ENCODE results near the gene CNRIP1.

Gene CNRIP1

GRCh38 chr2:68290901-68291300, 28.8 kb downstream of the CNRIP1 start:
- no peak overlapping the region for H2BK120ac ChIP-seq (ENCODE audit: low read depth, low read length)
- H4K91ac ChIP-seq (ENCODE audit: low read length): no peak overlapping the region
- peaks cover 0 to 10% of the 10 kb centered on the region in 2 experiments for H3K36me3 ChIP-seq (ENCODE audit: control insufficient read depth in 1 of 2, insufficient read depth in 2 of 2, low read depth in 1 of 2, low read length in 2 of 2)
- H3K27ac ChIP-seq (ENCODE audit: low read length, poor library complexity, severe bottlenecking): no peak overlapping the region
- no peak overlapping the region for H3K4me3 ChIP-seq (ENCODE audit: insufficient read depth in 1 of 2, low read depth in 1 of 2, low read length in 2 of 2)
- H3K9ac ChIP-seq (ENCODE audit: low read length): no peak overlapping the region
- no peak overlapping the region for H2AK5ac ChIP-seq (ENCODE audit: low read length, severe bottlenecking)
- no peak overlapping the region for H3K14ac ChIP-seq (ENCODE audit: low read length in 2 of 2)
- no peak overlapping the region for H3K4ac ChIP-seq (ENCODE audit: low read depth in 1 of 2, low read length in 2 of 2)
- no peak overlapping the region for H2BK12ac ChIP-seq (ENCODE audit: low read length in 2 of 2)
- H3K4me1 ChIP-seq (ENCODE audit: control insufficient read depth, insufficient read depth, low read depth, low read length): no peaks in the 10 kb centered on the region
- no peak overlapping the region for H2AFZ ChIP-seq (ENCODE audit: low read depth, low read length)
- no peaks in the 10 kb centered on the region for H3K79me1 ChIP-seq (replicated peaks; ENCODE audit: low read length, poor library complexity, severe bottlenecking)
- no peak overlapping the region for H3K23ac ChIP-seq (ENCODE audit: low read length in 2 of 2)
- H3K4me2 ChIP-seq (ENCODE audit: low read length, poor library complexity, severe bottlenecking): no peak overlapping the region
- no peak for DNase-seq
- H2BK15ac ChIP-seq (ENCODE audit: low read depth, poor library complexity, severe bottlenecking): no peak overlapping the region
- no peak overlapping the region for H4K8ac ChIP-seq (ENCODE audit: low read length)
- no peak overlapping the region for H3K18ac ChIP-seq (ENCODE audit: low read depth in 1 of 2, low read length in 2 of 2)
- no peak overlapping the region for H2BK5ac ChIP-seq (ENCODE audit: low read depth, low read length, poor library complexity, severe bottlenecking)
- H3K27me3 ChIP-seq (ENCODE audit: control insufficient read depth in 1 of 2, insufficient read depth in 1 of 2, low read length in 2 of 2): no peaks in the 10 kb centered on the region
- WGBS: 69% methylated on average over 4 of the region's 5 CpGs
- no peaks in the 10 kb centered on the region for H3K9me3 ChIP-seq (ENCODE audit: control insufficient read depth, low read length)

- no peaks in the 10 kb centered on the region for H3K4me1 ChIP-seq (ENCODE audit: control insufficient read depth, insufficient read depth, low read depth, low read length)
- H3K79me1 ChIP-seq (replicated peaks; ENCODE audit: low read length, poor library complexity, severe bottlenecking): no peaks in the 10 kb centered on the region
- no peak overlapping the region for H3K27ac ChIP-seq (ENCODE audit: low read length, poor library complexity, severe bottlenecking)
- no peaks in the 10 kb centered on the region for H3K36me3 ChIP-seq (ENCODE audit: control insufficient read depth in 1 of 2, insufficient read depth in 2 of 2, low read depth in 1 of 2, low read length in 2 of 2)
- no peaks in the 10 kb centered on the region for H3K9me3 ChIP-seq (ENCODE audit: control insufficient read depth, low read length)
- DNase-seq: peak; percentile 45
- H4K8ac ChIP-seq (ENCODE audit: low read length): no peak overlapping the region
- no peak overlapping the region for H2BK120ac ChIP-seq (ENCODE audit: low read depth, low read length)
- H2BK15ac ChIP-seq (ENCODE audit: low read depth, poor library complexity, severe bottlenecking): no peak overlapping the region
- H3K9ac ChIP-seq (ENCODE audit: low read length): peak overlapping the region; percentile 44
- no peak overlapping the region for H2BK12ac ChIP-seq (ENCODE audit: low read length in 2 of 2)
- H2AFZ ChIP-seq (ENCODE audit: low read depth, low read length): no peak overlapping the region
- H4K91ac ChIP-seq (ENCODE audit: low read length): no peak overlapping the region
- no peak overlapping the region for H3K18ac ChIP-seq (ENCODE audit: low read depth in 1 of 2, low read length in 2 of 2)
- no peaks in the 10 kb centered on the region for H3K27me3 ChIP-seq (ENCODE audit: control insufficient read depth in 1 of 2, insufficient read depth in 1 of 2, low read length in 2 of 2)
- H3K4me2 ChIP-seq (ENCODE audit: low read length, poor library complexity, severe bottlenecking): no peak overlapping the region
- no peak overlapping the region for H3K14ac ChIP-seq (ENCODE audit: low read length in 2 of 2)
- no peak overlapping the region for H2BK5ac ChIP-seq (ENCODE audit: low read depth, low read length, poor library complexity, severe bottlenecking)
- H3K4ac ChIP-seq (ENCODE audit: low read depth in 1 of 2, low read length in 2 of 2): no peak overlapping the region
- H2AK5ac ChIP-seq (ENCODE audit: low read length, severe bottlenecking): no peak overlapping the region
- 49% methylated on average over 10 of the region's 10 CpGs for WGBS
- peak overlapping the region in 1 of 2 experiments; percentile 40 for H3K4me3 ChIP-seq (ENCODE audit: insufficient read depth in 1 of 2, low read depth in 1 of 2, low read length in 2 of 2)
- no peak overlapping the region for H3K23ac ChIP-seq (ENCODE audit: low read length in 2 of 2)
Observed at GRCh38 chr2:68287580-68288441, 31.9 kb downstream of the CNRIP1 start.

- 69% methylated on average over 3 of the region's 3 CpGs for WGBS
- Histone ChIP-seq H3K4me1 (ENCODE audit: control insufficient read depth, insufficient read depth, low read depth, low read length) (no peaks in the 10 kb centered on the region), H3K14ac (ENCODE audit: low read length in 2 of 2) (no peak overlapping the region), H2BK120ac (ENCODE audit: low read depth, low read length) (no peak overlapping the region), H2BK5ac (ENCODE audit: low read depth, low read length, poor library complexity, severe bottlenecking) (no peak overlapping the region), H3K4me2 (ENCODE audit: low read length, poor library complexity, severe bottlenecking) (no peak overlapping the region), H3K9me3 (ENCODE audit: control insufficient read depth, low read length) (no peaks in the 10 kb centered on the region), H3K9ac (ENCODE audit: low read length) (no peak overlapping the region), H3K79me1 (replicated peaks; ENCODE audit: low read length, poor library complexity, severe bottlenecking) (no peaks in the 10 kb centered on the region), H3K23ac (ENCODE audit: low read length in 2 of 2) (no peak overlapping the region), H2AK5ac (ENCODE audit: low read length, severe bottlenecking) (no peak overlapping the region), H3K36me3 (ENCODE audit: control insufficient read depth in 1 of 2, insufficient read depth in 2 of 2, low read depth in 1 of 2, low read length in 2 of 2) (no peaks in the 10 kb centered on the region), H3K4me3 (ENCODE audit: insufficient read depth in 1 of 2, low read depth in 1 of 2, low read length in 2 of 2) (no peak overlapping the region), H3K18ac (ENCODE audit: low read depth in 1 of 2, low read length in 2 of 2) (no peak overlapping the region), H3K27ac (ENCODE audit: low read length, poor library complexity, severe bottlenecking) (no peak overlapping the region), H4K8ac (ENCODE audit: low read length) (no peak overlapping the region), H2BK15ac (ENCODE audit: low read depth, poor library complexity, severe bottlenecking) (no peak overlapping the region), H2BK12ac (ENCODE audit: low read length in 2 of 2) (no peak overlapping the region), H2AFZ (ENCODE audit: low read depth, low read length) (no peak overlapping the region), H3K4ac (ENCODE audit: low read depth in 1 of 2, low read length in 2 of 2) (no peak overlapping the region), H3K27me3 (ENCODE audit: control insufficient read depth in 1 of 2, insufficient read depth in 1 of 2, low read length in 2 of 2) (no peaks in the 10 kb centered on the region), H4K91ac (ENCODE audit: low read length) (no peak overlapping the region)
- DNase-seq: no peak
Observed at GRCh38 chr2:68284896-68285295, 34.9 kb downstream of the CNRIP1 start.

GRCh38 chr2:68283419-68283812, 36.3 kb downstream of the CNRIP1 start:
- no peaks in the 10 kb centered on the region for H3K9me3 ChIP-seq (ENCODE audit: control insufficient read depth, low read length)
- H3K4ac ChIP-seq (ENCODE audit: low read depth in 1 of 2, low read length in 2 of 2): no peak overlapping the region
- no peak overlapping the region for H4K91ac ChIP-seq (ENCODE audit: low read length)
- H3K14ac ChIP-seq (ENCODE audit: low read length in 2 of 2): no peak overlapping the region
- no peak overlapping the region for H3K27ac ChIP-seq (ENCODE audit: low read length, poor library complexity, severe bottlenecking)
- H3K9ac ChIP-seq (ENCODE audit: low read length): peak overlapping the region; percentile 35
- no peak overlapping the region for H2AK5ac ChIP-seq (ENCODE audit: low read length, severe bottlenecking)
- H3K18ac ChIP-seq (ENCODE audit: low read depth in 1 of 2, low read length in 2 of 2): no peak overlapping the region
- no peaks in the 10 kb centered on the region for H3K4me1 ChIP-seq (ENCODE audit: control insufficient read depth, insufficient read depth, low read depth, low read length)
- no peak overlapping the region for H2BK5ac ChIP-seq (ENCODE audit: low read depth, low read length, poor library complexity, severe bottlenecking)
- no peaks in the 10 kb centered on the region for H3K79me1 ChIP-seq (replicated peaks; ENCODE audit: low read length, poor library complexity, severe bottlenecking)
- H4K8ac ChIP-seq (ENCODE audit: low read length): no peak overlapping the region
- H3K4me2 ChIP-seq (ENCODE audit: low read length, poor library complexity, severe bottlenecking): no peak overlapping the region
- H2BK12ac ChIP-seq (ENCODE audit: low read length in 2 of 2): no peak overlapping the region
- no peaks in the 10 kb centered on the region for H3K36me3 ChIP-seq (ENCODE audit: control insufficient read depth in 1 of 2, insufficient read depth in 2 of 2, low read depth in 1 of 2, low read length in 2 of 2)
- H2BK15ac ChIP-seq (ENCODE audit: low read depth, poor library complexity, severe bottlenecking): no peak overlapping the region
- no peak overlapping the region for H3K23ac ChIP-seq (ENCODE audit: low read length in 2 of 2)
- H2BK120ac ChIP-seq (ENCODE audit: low read depth, low read length): no peak overlapping the region
- 93% methylated on average over 1 of the region's 1 CpG for WGBS
- H2AFZ ChIP-seq (ENCODE audit: low read depth, low read length): no peak overlapping the region
- no peak for DNase-seq
- H3K4me3 ChIP-seq (ENCODE audit: insufficient read depth in 1 of 2, low read depth in 1 of 2, low read length in 2 of 2): no peak overlapping the region
- H3K27me3 ChIP-seq (ENCODE audit: control insufficient read depth in 1 of 2, insufficient read depth in 1 of 2, low read length in 2 of 2): no peaks in the 10 kb centered on the region
